Stimulated activated CD8-positive, alpha-beta memory T cell treated with anti-CD3 and anti-CD28 coated beads, Interleukin-2, amount 100 ng/mL, for 48 hours (primary cell): ENCODE measurements around the gene ZNF844.
"Not testable (repeated sequence)": the region's sequence is repeated elsewhere in the genome, so short reads cannot be mapped to it uniquely, and the experiment has no call there.

Experiments
- DNase-seq, 2 donors: peaks; one replicate each; pipeline ENCODE4 v3.0.0-alpha.2; 2020; ENCODE audit warnings: low read depth in 2 of 2

ZNF844 gene

GRCh38 chr19:12092065-12092867 is 27.7 kb downstream of the ZNF844 start:
- peak; percentile 63 to 77 for DNase-seq

GRCh38 chr19:12092956-12093355 is 28.4 kb downstream of the ZNF844 start:
- no peak for DNase-seq

- DNase-seq: no peak
These were observed 29.2 kb downstream of the ZNF844 start for GRCh38 chr19:12093777-12094176.

GRCh38 chr19:12095111-12095790 is 30.7 kb downstream of the ZNF844 start:
- DNase-seq: no peak

- DNase-seq: no peak
These were observed 33.5 kb downstream of the ZNF844 start for GRCh38 chr19:12098040-12098439.

GRCh38 chr19:12103909-12104308 is 39.4 kb downstream of the ZNF844 start:
- DNase-seq: not testable (repeated sequence)

- no peak for DNase-seq
These were observed 46.6 kb downstream of the ZNF844 start for GRCh38 chr19:12111176-12111575.

- DNase-seq: no peak
These were observed 47.6 kb downstream of the ZNF844 start for GRCh38 chr19:12111943-12112637.

GRCh38 chr19:12112701-12113100 is 48.2 kb downstream of the ZNF844 start:
- DNase-seq: no peak

- DNase-seq: no peak
These were observed 48.6 kb downstream of the ZNF844 start for GRCh38 chr19:12113121-12113520.

- DNase-seq: no peak
These were observed 52.9 kb downstream of the ZNF844 start for GRCh38 chr19:12117201-12117970.

- no peak for DNase-seq
These were observed 62.2 kb downstream of the ZNF844 start for GRCh38 chr19:12126707-12127106.
